Heart left ventricle (tissue), 13 donors: ENCODE results near the gene MYO7A.

Experiments
- POLR2A ChIP-seq, 2 donors: fragments of 450-650 bp; IDR thresholded peaks; one replicate each; pipeline ENCODE4 v1.6.1; 2017; ENCODE audit warnings: antibody characterized with exemption in 2 of 2, mild to moderate bottlenecking in 2 of 2, moderate library complexity in 2 of 2
- TF ChIP-seq, protein P1 (sequence below), 12 donors: fragments of 200-600 bp; sonication (generic) in 4 of 12; IDR thresholded peaks; one replicate each; pipeline versions ENCODE4 v1.5.0 to v1.8.0; 2018 to 2022; ENCODE audit warnings: antibody characterized with exemption in 12 of 12, mild to moderate bottlenecking in 5 of 12
- donor health status: ischemic (EF 13 %, LVEDD 7.1; RV severe dilation, severe dysfunction).
- donor health status: DM: no; HTN: yes; CAD: no.
- donor health status: DM: no; HTN: no; CAD: no.
- donor health status: ischemic (EF 25% LVEDD 6.9; RV normal size, moderate dysfunction).
- donor health status: ischemic (EF 25% LVEDD 5.7; RV mildly dilated, moderate dysfunction).
- donor health status: ischemic (EF 35%, LVEDD 5.7; RV mildly dilated, moderate dysfunction).
- donor health status: nonischemic (EF 11% LVEDD 7.7; RV severe dilation, severe dysfunction).
- donor health status: DM: yes; HTN: yes; CAD: no.
- donor health status: PGD.
- donor health status: ischemic (EF 29% LVEDD 5.4; RV normal size, mild dysfunction).
- donor health status: nonischemic (EF 23%, LVEDD 6.1; RV moderate dilation, normal function).

DNA sequence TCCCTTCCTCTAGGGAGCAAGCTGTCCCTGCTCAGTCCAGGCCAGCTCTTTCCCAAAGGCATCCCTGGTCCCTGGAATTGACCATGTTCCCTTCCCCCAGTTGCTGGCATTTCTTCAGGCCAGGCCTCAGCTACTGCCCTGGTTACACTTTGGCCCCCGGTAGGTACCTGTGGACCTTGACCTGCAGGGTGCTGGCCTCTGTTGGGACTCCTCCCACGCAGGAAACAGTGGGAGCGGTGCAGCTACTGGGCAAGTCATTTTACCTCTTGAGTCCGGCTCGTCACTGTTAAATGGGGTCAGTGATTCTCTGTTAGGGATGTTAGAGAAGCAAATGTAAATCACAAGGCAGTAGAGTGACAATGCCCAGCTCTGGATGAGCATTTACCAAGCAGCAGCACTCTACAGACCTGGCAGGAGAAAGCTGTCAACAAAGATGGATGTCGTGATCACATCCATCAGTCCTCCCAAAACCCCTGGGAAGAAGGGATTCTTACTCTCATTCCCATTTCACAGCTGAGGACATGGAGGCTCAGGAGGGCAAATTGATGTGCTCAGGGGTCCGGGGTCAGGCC lies 16.9 kb downstream of the MYO7A start:
- TF ChIP-seq, protein P1, sequence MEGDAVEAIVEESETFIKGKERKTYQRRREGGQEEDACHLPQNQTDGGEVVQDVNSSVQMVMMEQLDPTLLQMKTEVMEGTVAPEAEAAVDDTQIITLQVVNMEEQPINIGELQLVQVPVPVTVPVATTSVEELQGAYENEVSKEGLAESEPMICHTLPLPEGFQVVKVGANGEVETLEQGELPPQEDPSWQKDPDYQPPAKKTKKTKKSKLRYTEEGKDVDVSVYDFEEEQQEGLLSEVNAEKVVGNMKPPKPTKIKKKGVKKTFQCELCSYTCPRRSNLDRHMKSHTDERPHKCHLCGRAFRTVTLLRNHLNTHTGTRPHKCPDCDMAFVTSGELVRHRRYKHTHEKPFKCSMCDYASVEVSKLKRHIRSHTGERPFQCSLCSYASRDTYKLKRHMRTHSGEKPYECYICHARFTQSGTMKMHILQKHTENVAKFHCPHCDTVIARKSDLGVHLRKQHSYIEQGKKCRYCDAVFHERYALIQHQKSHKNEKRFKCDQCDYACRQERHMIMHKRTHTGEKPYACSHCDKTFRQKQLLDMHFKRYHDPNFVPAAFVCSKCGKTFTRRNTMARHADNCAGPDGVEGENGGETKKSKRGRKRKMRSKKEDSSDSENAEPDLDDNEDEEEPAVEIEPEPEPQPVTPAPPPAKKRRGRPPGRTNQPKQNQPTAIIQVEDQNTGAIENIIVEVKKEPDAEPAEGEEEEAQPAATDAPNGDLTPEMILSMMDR (IDR thresholded peaks at IDR 0.05), result no peak
- TF ChIP-seq POLR2A (IDR thresholded peaks at IDR 0.05), result no peak
